NCI-H748 (cell line): Measurements from ENCODE around the gene PLA2G2C.

ENCODE experiments used
- DNase-seq: peaks from one replicate; lab custom pipeline; 2025; ENCODE audit not compliant: unreplicated experiment; lab: John Stamatoyannopoulos, UW

Gene PLA2G2C

GRCh38 chr1:20209471-20209870 lies 23.2 kb upstream of the PLA2G2C start:
- DNase-seq = no peak

- no peak for DNase-seq
Observed at GRCh38 chr1:20207546-20207945, 21.2 kb upstream of the PLA2G2C start.

DNA sequence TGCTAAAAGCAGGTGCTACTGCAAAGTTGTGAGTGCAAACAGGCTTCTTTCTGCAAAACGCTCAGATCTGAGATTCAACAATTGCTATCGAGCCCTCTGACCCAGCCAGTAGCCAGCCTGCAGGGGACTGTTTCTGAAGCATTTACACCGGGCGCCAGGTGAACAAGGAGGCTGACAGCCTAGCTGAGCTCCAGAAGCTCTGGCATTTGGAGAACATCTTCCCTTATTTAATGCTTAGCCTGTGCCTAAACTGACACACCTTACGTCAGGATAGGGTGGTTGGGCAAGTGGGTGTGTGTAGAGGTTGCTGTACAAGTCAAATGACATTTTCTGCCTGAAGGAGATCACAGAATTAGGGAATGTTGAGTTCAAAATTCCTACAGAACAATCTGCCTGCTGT lies 15.8 kb upstream of the PLA2G2C start:
- no peak for DNase-seq

DNA sequence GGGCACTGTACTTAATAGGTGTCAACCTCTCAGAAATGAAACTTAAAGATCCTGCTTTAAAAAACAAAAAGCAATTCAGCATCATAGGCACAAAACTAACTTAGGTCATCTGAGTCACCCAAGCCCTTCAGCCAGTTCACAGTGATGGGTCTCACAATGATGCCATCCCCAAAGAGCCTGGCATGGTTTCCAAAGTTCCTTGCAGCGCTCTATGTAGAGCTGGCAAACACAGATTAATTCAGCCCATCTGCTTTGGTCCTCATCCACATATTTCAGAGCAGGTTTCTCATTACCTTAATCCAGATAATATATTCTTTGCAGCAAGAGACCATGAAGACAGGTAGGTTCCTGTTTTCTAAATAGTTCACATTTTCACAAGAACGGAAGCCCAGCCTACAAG lies 14.6 kb upstream of the PLA2G2C start:
- DNase-seq = no peak

- DNase-seq = no peak
Observed at GRCh38 chr1:20199840-20200239, 13.5 kb upstream of the PLA2G2C start.

- DNase-seq = no peak
Observed at GRCh38 chr1:20199403-20199802, 13.1 kb upstream of the PLA2G2C start.

- no peak for DNase-seq
Observed at GRCh38 chr1:20198918-20199317, 12.6 kb upstream of the PLA2G2C start.

DNA sequence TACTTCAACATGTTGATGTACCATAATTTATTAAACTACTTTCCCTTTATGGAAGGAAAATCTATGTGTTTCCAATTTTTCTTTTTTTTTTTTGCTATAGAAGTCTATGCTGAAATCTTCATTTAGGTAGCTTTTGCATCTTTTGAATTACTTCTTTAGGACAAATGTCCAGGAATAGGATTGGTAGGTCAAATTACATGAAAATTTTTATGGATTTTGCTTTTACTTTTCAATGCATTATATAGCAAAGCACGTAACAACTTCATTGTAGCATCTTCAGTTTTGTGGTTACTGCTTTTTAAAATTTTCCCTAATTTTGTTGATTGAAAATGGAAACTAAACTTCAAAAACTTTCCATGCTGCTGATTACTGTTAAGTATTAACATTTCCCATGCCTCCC lies 12.0 kb upstream of the PLA2G2C start:
- no peak for DNase-seq

GRCh38 chr1:20197329-20197791 lies 11.0 kb upstream of the PLA2G2C start:
- no peak for DNase-seq

DNA sequence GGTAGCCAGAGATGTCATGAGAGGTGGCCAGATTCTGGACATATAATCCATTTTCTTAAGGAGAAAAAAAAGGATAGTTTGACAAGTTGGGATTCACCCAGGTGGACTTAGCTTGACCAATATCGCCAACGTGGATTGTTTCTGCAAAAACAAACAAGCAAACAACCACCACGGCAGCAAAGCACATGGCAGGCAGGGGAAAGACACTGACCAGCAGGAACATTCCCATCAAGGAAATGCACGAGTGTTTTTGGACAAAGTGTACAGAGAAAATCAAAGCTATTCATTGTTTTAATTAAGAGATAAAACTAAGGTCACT lies 9.1 kb upstream of the PLA2G2C start:
- no peak for DNase-seq

DNA sequence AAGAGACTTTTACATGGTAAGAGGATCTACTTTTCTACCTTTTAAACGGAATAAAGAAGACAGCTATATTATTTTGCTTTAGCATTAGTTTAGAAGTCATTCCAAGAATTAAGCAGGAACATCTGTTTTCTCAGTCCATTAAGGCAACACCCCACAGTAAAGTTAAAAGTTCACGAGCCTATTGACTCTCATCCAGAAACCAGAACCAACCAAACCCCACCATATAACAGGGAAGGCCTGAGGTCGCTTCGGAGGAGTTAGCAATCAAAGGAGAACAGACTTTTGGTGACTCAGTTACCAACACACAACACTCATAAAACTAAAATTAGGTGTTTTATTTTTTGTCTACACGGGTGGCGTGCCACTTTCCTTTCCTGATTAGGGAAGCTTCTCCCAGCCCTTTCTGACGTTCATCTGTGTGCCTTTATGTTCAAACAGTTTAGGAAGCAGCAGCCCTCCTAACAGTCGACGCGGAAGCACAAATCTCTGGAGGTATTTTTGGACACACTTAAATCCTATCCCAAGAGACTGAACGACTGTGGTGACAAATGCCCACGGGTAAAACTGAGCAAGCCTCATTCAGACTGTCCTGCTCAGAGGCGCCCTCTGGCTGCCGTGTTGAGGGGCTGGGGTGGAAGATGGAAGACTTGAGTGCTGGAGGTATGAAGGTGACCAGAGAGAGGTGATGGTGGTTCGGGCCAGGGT lies 8.6 kb upstream of the PLA2G2C start:
- DNase-seq = peak; percentile 40

DNA sequence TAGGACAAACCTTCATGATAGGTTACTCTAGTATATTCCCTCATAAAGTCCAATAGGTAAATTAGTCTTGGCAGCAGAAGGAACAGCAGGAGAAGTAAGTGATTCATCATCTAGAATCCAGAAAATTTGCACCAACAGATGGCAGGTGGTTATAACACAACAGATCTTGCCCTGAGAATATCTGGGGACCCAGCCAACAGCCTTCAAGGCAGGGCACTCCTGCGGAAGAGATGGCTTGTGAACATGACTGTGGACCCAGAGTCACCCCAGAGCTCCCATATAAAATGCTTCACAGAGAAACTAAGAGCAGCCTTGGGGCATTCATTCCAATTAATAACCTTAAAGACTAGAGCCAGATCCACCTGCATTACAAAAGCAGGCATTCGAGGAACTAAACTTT lies 7.9 kb upstream of the PLA2G2C start:
- DNase-seq = no peak

DNA sequence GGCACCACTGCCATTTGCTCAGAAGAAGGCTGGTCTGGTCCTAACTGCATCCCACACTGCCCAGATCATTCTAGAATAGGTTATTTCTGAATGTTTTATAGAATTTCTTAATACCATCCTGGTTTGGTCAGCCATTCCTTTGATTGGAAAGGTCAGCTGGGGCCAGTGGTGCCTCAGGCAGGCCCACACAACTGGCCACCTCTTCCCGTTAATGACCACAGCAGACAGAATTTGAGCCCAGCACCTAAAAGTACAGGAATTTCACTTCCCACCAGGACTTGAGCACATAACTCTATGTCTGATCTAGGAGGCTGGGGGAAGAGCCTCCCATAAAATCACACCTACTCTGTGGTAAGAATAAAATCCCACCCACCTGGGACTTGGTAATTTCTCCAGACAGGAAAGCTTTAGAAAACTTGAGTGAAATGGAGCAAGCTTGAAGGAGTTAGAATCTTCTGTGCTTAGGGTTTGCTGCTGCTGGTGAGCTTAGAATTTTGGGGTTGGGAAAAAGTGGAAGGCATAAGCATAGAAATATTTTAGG lies 6.6 kb upstream of the PLA2G2C start:
- no peak for DNase-seq

GRCh38 chr1:20192364-20192763 lies 6.0 kb upstream of the PLA2G2C start:
- DNase-seq = no peak

- no peak for DNase-seq
Observed at GRCh38 chr1:20191266-20191825, 5.0 kb upstream of the PLA2G2C start.

GRCh38 chr1:20190256-20191160 lies 4.2 kb upstream of the PLA2G2C start:
- no peak for DNase-seq

DNA sequence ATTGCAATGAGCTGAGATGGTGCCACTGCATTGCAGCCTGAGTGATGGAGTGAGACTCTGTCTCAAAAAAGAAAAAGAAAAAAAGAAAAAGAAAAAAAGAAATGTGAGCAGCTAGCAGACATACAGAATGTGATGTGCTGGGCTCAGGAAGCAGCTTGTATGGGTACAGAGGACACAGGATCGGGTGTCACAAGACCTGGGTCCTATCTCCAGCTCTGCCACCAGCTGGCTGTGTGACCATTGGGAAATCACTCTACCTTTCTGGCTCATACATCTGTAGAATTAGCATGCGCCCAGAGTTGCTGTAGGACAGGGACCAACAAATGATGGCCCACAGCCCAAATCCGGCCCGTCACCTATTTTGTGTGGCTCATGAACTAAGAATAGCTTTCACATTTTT lies 3.3 kb upstream of the PLA2G2C start:
- no peak for DNase-seq

GRCh38 chr1:20188455-20188817 lies 2.1 kb upstream of the PLA2G2C start:
- DNase-seq = no peak

DNA sequence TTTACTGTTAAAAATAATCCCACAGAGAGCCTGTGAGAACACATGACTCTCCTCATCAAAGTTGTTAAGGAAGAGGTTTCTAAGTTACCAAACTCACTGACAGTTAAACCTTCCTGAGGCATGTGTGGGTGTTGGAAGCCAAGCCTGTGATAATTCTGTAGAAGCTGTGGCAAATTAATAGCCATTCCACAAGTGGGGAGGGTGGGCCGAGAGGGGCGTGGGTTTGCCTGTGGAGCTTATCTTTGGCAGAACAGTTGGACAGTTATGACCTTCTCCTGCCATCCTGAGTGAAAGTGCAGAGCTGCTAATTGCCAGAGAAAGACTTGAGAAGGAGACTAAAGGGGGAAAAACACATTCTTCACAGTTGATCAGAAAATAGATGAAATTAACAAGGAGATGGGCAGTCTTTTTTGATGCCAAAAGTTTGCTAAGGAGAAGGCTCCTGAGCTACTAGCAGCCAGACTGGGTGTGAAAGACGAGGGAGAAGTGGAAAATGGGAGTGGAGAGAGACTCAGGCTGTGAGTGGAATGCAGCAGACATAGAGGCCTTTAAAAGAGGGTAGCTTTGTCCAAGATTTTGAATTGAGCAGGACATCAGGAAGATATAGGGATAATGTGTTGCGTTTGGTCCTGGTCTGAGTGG lies 1.6 kb upstream of the PLA2G2C start:
- DNase-seq = no peak

GRCh38 chr1:20187103-20187812 lies 940 bp upstream of the PLA2G2C start:
- DNase-seq = no peak
